HL-60 (cell line): ENCODE measurements around the gene ZNF800.

Source experiments
- DNase-seq, 2 experiments: peaks; one replicate each; pipeline ENCODE4 v3.0.0-alpha.2; 2010 to 2020; ENCODE audit warnings: low read depth in 1 of 2, low spot score in 1 of 2
- H3K27ac ChIP-seq: fragments of 250-450 bp; sonication (Bioruptor Pico); replicated peaks from 2 replicates; pipeline ENCODE4 v1.5.1; 2020; ENCODE audit warnings: mild to moderate bottlenecking, moderate library complexity
- H3K27me3 ChIP-seq: fragments of 250-450 bp; sonication (Bioruptor Pico); 2 replicates; pipeline ENCODE4 v1.5.1; 2021; ENCODE audit warnings: mild to moderate bottlenecking, moderate library complexity; ENCODE audit not compliant: insufficient read depth, poor library complexity, severe bottlenecking
- H3K4me3 ChIP-seq: replicated peaks from 2 replicates; pipeline ENCODE4 v1.5.1; 2011; ENCODE audit warnings: mild to moderate bottlenecking, control low read depth, low read length; ENCODE audit not compliant: insufficient read depth
- CTCF ChIP-seq: IDR thresholded peaks from one replicate; pipeline ENCODE4 v1.5.1; 2011; ENCODE audit warnings: low read length, control low read depth, inconsistent platforms; ENCODE audit not compliant: insufficient read depth
- GABPA ChIP-seq: IDR thresholded peaks from 2 replicates; pipeline ENCODE4 v1.6.1; 2012; ENCODE audit warnings: low read depth
- POLR2AphosphoS5 ChIP-seq: IDR thresholded peaks from 2 replicates; pipeline ENCODE4 v1.6.1; 2012; ENCODE audit warnings: low read depth
- REST ChIP-seq: IDR thresholded peaks from 2 replicates; pipeline ENCODE4 v1.6.1; 2012; ENCODE audit warnings: low read depth; ENCODE audit not compliant: insufficient replicate concordance
- SPI1 ChIP-seq: IDR thresholded peaks from 2 replicates; pipeline ENCODE4 v1.6.1; 2012; ENCODE audit warnings: low read depth, mild to moderate bottlenecking, borderline replicate concordance

ZNF800 gene

GRCh38 chr7:127379642-127380041, 12.9 kb downstream of the ZNF800 start:
- no peak for TF ChIP-seq POLR2AphosphoS5
- TF ChIP-seq CTCF = no peak
- no peak for TF ChIP-seq REST
- TF ChIP-seq SPI1 = no peak
- no peak for TF ChIP-seq GABPA
- no peaks in the 10 kb centered on the region for H3K27me3 ChIP-seq
- H3K4me3 ChIP-seq = no peak overlapping the region
- no peak overlapping the region for H3K27ac ChIP-seq
- DNase-seq = no peak

GRCh38 chr7:127378537-127378936, 14.0 kb downstream of the ZNF800 start:
- no peak for DNase-seq
- TF ChIP-seq CTCF (no peak), GABPA (no peak), REST (no peak), POLR2AphosphoS5 (no peak), SPI1 (no peak)
- Histone ChIP-seq H3K4me3 (no peak overlapping the region), H3K27me3 (no peaks in the 10 kb centered on the region), H3K27ac (no peak overlapping the region)

GRCh38 chr7:127377425-127377824, 15.1 kb downstream of the ZNF800 start:
- no peaks in the 10 kb centered on the region for H3K27me3 ChIP-seq
- no peak for TF ChIP-seq GABPA
- DNase-seq = no peak
- H3K27ac ChIP-seq = no peak overlapping the region
- H3K4me3 ChIP-seq = no peak overlapping the region

GRCh38 chr7:127375631-127376030, 16.9 kb downstream of the ZNF800 start:
- TF ChIP-seq CTCF = no peak
- no peak for TF ChIP-seq POLR2AphosphoS5
- TF ChIP-seq GABPA = no peak
- TF ChIP-seq SPI1 = no peak
- no peak for TF ChIP-seq REST
- no peak for DNase-seq

More at GRCh38 chr7:127375631-127376030, 16.9 kb downstream of the ZNF800 start:
- H3K4me3 ChIP-seq = no peak overlapping the region
- no peaks in the 10 kb centered on the region for H3K27me3 ChIP-seq
- H3K27ac ChIP-seq = no peak overlapping the region
